CD4-positive, alpha-beta T cell (primary cell): ENCODE measurements around the gene LRRN1. TPM values are rescaled to one million over a fixed set of nuclear protein-coding genes. Genes with fewer than 3 reads are reported as not detected.

Source experiments
- ATAC-seq: fragments of 200-7000 bp; cut with Tn5 transposase; one replicate; pipeline ENCODE4 v1.10.0; 2022; ENCODE audit warnings: mild to moderate bottlenecking; ENCODE audit not compliant: poor library complexity
- CTCF ChIA-PET: fragments of 350-600 bp; sonication (Branson Sonifier 250); formaldehyde crosslinking; loops from one replicate; lab custom pipeline; 2021; ENCODE audit warnings: antibody characterized with exemption, inconsistent platforms; lab: Charles Lee
- POLR2A ChIA-PET: fragments of 350-600 bp; sonication (Branson Sonifier 250); formaldehyde crosslinking; loops from one replicate; lab custom pipeline; 2021; ENCODE audit warnings: antibody characterized with exemption, inconsistent platforms; lab: Charles Lee
- DNase-seq, 14 experiments: peaks; one replicate each; pipeline ENCODE4 v3.0.0-alpha.2; 2013 to 2020; ENCODE audit warnings: mixed read lengths in 2 of 14
- H3K27ac ChIP-seq, 2 donors: one replicate each; pipeline versions ENCODE4 v1.5.1 to v1.7.0; 2013; ENCODE audit warnings: low read length in 2 of 2, low read depth in 1 of 2, mild to moderate bottlenecking in 1 of 2
- H3K27me3 ChIP-seq, 2 experiments: 1 replicate in 1 of 2; 2 replicates in 1 of 2; pipeline versions ENCODE4 v1.6.1 to v1.7.0; 2013; ENCODE audit warnings: low read length in 2 of 2, control low read depth in 1 of 2, mild to moderate bottlenecking in 1 of 2, moderate library complexity in 1 of 2; ENCODE audit not compliant: insufficient read depth in 2 of 2, control insufficient read depth in 1 of 2
- H3K36me3 ChIP-seq: one replicate; pipeline ENCODE4 v1.6.1; 2013; ENCODE audit warnings: low read length, control low read depth; ENCODE audit not compliant: insufficient read depth
- H3K4me1 ChIP-seq: one replicate; pipeline ENCODE4 v1.6.1; 2013; ENCODE audit warnings: low read length, control low read depth; ENCODE audit not compliant: insufficient read depth
- H3K4me3 ChIP-seq: one replicate; pipeline ENCODE4 v1.5.1; 2013; ENCODE audit warnings: mild to moderate bottlenecking, low read length, moderate library complexity
- H3K9me3 ChIP-seq, 2 experiments: 1 replicate in 1 of 2; 2 replicates in 1 of 2; pipeline versions ENCODE4 v1.6.1 to v1.7.0; 2013; ENCODE audit warnings: low read length in 2 of 2, mild to moderate bottlenecking in 2 of 2, control low read depth in 1 of 2, moderate library complexity in 1 of 2; ENCODE audit not compliant: control insufficient read depth in 1 of 2, insufficient read depth in 1 of 2
- H3K27ac Mint-ChIP-seq: one replicate; pipeline ENCODE4 v1.8.0; 2020; ENCODE audit warnings: mixed read lengths
- H3K27me3 Mint-ChIP-seq: one replicate; pipeline ENCODE4 v1.8.0; 2021; ENCODE audit warnings: mixed read lengths
- H3K36me3 Mint-ChIP-seq: one replicate; pipeline ENCODE4 v1.8.0; 2021; ENCODE audit warnings: low read depth, mixed read lengths
- H3K4me1 Mint-ChIP-seq: one replicate; pipeline ENCODE4 v1.8.0; 2021; ENCODE audit warnings: low read depth, mixed read lengths
- H3K4me3 Mint-ChIP-seq: one replicate; pipeline ENCODE4 v1.8.0; 2020; ENCODE audit warnings: mild to moderate bottlenecking, mixed read lengths
- H3K9me3 Mint-ChIP-seq: one replicate; pipeline ENCODE4 v1.8.0; 2020; ENCODE audit warnings: mixed read lengths
- intact Hi-C, 2 experiments: fragments of 100-400 bp; cut with DNase I in 1 of 2; cut with micrococcal nuclease in 1 of 2; formaldehyde crosslinking; loops; one replicate each; pipeline versions ENCODE4 v1.15.1 to v1.9.0; 2023 to 2025; cut with DNase I, micrococcal nuclease
- total RNA-seq, 174 experiments: library from RNA in 2 of 174; stranded (reverse) in 2 of 174; gene quantifications; one replicate each; pipeline ENCODE4 v1.2.3 and lab custom pipeline; 2021 to 2026
- TF ChIP-seq, protein P1 (sequence below): fragments of 200-600 bp; IDR thresholded peaks from one replicate; pipeline ENCODE4 v1.8.0; 2022; ENCODE audit warnings: antibody characterized with exemption, mild to moderate bottlenecking

The LRRN1 gene
- total RNA-seq, 2 experiments from 2014 or later: 0.20 TPM; not detected in 1

DNA sequence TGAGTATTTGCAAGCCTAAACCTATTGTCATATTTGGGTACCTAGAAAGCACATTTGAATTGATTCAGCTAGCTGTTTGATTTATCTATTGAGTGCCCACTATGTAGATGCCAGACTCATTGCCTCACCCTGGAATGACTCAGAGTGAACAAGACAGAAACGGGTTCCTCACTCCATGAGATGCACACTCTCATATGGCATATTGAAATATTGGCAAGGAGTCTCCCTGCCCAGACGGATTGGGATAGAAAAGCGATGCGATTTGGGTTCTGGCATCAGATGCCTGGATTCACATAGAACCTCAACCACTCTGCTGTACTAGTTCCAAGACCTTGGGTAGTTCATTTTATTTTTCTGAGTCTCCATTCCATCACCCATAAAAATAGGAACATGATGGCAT, 22.5 kb downstream of the LRRN1 start:
- Mint-ChIP-seq H3K4me1 (no peaks in the 10 kb centered on the region), H3K36me3 (no peaks in the 10 kb centered on the region), H3K27ac (no peak overlapping the region), H3K27me3 (no peaks in the 10 kb centered on the region), H3K9me3 (no peaks in the 10 kb centered on the region), H3K4me3 (no peak overlapping the region)
- ChIA-PET CTCF (no interaction called here), POLR2A (no interaction called here)
- H3K27ac ChIP-seq: no peak overlapping the region
- H3K4me3 ChIP-seq: no peak overlapping the region
- ATAC-seq: no peak
- H3K4me1 ChIP-seq: no peaks in the 10 kb centered on the region
- no peak for DNase-seq
- TF ChIP-seq, protein P1, sequence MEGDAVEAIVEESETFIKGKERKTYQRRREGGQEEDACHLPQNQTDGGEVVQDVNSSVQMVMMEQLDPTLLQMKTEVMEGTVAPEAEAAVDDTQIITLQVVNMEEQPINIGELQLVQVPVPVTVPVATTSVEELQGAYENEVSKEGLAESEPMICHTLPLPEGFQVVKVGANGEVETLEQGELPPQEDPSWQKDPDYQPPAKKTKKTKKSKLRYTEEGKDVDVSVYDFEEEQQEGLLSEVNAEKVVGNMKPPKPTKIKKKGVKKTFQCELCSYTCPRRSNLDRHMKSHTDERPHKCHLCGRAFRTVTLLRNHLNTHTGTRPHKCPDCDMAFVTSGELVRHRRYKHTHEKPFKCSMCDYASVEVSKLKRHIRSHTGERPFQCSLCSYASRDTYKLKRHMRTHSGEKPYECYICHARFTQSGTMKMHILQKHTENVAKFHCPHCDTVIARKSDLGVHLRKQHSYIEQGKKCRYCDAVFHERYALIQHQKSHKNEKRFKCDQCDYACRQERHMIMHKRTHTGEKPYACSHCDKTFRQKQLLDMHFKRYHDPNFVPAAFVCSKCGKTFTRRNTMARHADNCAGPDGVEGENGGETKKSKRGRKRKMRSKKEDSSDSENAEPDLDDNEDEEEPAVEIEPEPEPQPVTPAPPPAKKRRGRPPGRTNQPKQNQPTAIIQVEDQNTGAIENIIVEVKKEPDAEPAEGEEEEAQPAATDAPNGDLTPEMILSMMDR: no peak
- no peaks in the 10 kb centered on the region for H3K27me3 ChIP-seq
- H3K36me3 ChIP-seq: no peaks in the 10 kb centered on the region
- H3K9me3 ChIP-seq: no peaks in the 10 kb centered on the region
- intact Hi-C loops: no loop called here

DNA sequence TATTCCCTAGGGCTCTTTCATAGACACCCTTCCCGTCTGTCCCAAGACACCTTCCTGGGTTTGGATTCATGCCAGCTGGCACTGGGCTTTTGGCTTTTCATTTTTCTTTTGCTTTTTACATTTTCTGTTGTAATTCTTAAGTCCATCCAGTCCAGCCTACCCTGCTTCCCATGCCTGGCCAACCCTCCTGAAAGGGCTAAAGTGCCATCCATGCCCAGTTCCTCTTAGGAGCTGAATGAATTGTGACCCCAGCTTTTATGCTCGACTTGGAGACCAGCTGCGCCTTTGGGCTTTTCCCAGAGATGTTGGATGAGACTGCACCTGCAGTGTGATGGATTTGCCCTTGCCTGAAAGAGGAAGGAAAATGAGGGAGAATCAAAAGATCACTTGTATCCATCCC, 25.8 kb downstream of the LRRN1 start:
- H3K4me3 Mint-ChIP-seq: no peak overlapping the region
- H3K27ac Mint-ChIP-seq: no peak overlapping the region
- ChIA-PET CTCF (no interaction called here), POLR2A (no interaction called here)
- Histone ChIP-seq H3K36me3 (no peaks in the 10 kb centered on the region), H3K4me1 (no peaks in the 10 kb centered on the region), H3K9me3 (no peaks in the 10 kb centered on the region), H3K27me3 (no peaks in the 10 kb centered on the region), H3K4me3 (no peak overlapping the region), H3K27ac (no peak overlapping the region)
- H3K36me3 Mint-ChIP-seq: no peaks in the 10 kb centered on the region
- no peak for DNase-seq
- no peak for ATAC-seq
- TF ChIP-seq, protein P1: no peak
- no peaks in the 10 kb centered on the region for H3K9me3 Mint-ChIP-seq
- intact Hi-C loops: no loop called here
- H3K4me1 Mint-ChIP-seq: no peaks in the 10 kb centered on the region
- H3K27me3 Mint-ChIP-seq: no peaks in the 10 kb centered on the region

DNA sequence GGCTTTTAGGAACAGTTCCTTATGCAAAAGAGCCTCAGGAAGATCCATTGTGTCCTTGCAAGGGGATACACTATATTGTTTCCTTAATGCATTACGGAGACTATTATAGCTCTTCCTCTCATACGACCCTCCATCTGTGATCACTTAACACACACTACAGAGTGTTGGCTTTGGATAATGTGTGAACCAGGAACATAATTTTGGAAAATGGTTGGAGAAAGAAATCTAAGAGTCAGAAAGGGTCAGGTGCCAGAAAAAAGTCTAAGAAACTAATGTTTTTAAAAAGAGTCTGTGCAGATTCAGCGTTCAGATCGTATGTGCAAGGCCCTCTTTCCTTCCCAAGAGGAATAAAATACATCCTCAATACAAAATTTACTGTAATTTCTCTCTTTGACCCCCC, 27.3 kb downstream of the LRRN1 start:
- Histone ChIP-seq H3K27me3 (no peaks in the 10 kb centered on the region), H3K36me3 (no peaks in the 10 kb centered on the region), H3K9me3 (no peaks in the 10 kb centered on the region), H3K27ac (no peak overlapping the region), H3K4me1 (no peaks in the 10 kb centered on the region), H3K4me3 (no peak overlapping the region)
- TF ChIP-seq, protein P1: no peak
- ChIA-PET CTCF (no interaction called here), POLR2A (no interaction called here)
- intact Hi-C loops: no loop called here
- Mint-ChIP-seq H3K27ac (no peak overlapping the region), H3K4me1 (no peaks in the 10 kb centered on the region), H3K27me3 (no peaks in the 10 kb centered on the region), H3K36me3 (no peaks in the 10 kb centered on the region), H3K4me3 (no peak overlapping the region), H3K9me3 (no peaks in the 10 kb centered on the region)
- ATAC-seq: no peak
- DNase-seq: no peak
